Stimulated activated naive CD8-positive, alpha-beta T cell treated with anti-CD3 and anti-CD28 coated beads, Interleukin-15, amount 100 ng/mL, for 72 hours (primary cell): ENCODE measurements around the gene CBX2.
A peak's percentile ranks its signal among the peaks of the same experiment; 100 is the strongest.

Source experiments
- ATAC-seq: fragments of 150-1000 bp; cut with Tn5 transposase; 2 replicates; pipeline ENCODE4 v1.10.0; 2021; ENCODE audit warnings: mild to moderate bottlenecking, moderate library complexity
- DNase-seq, 2 donors: peaks; one replicate each; pipeline ENCODE4 v3.0.0; 2021 to 2022
- H3K27ac Mint-ChIP-seq, 2 donors: one replicate each; pipeline ENCODE4 v1.8.0; 2022; ENCODE audit warnings: mild to moderate bottlenecking in 2 of 2, mixed read lengths in 2 of 2, moderate library complexity in 2 of 2
- H3K27me3 Mint-ChIP-seq: one replicate; pipeline ENCODE4 v1.8.0; 2022; ENCODE audit warnings: mixed read lengths
- H3K4me1 Mint-ChIP-seq: one replicate; pipeline ENCODE4 v1.8.0; 2022; ENCODE audit warnings: mild to moderate bottlenecking, mixed read lengths
- H3K4me3 Mint-ChIP-seq, 2 donors: one replicate each; pipeline ENCODE4 v1.8.0; 2022; ENCODE audit warnings: mild to moderate bottlenecking in 2 of 2, mixed read lengths in 2 of 2, moderate library complexity in 1 of 2
- H3K9me3 Mint-ChIP-seq, 2 donors: one replicate each; pipeline ENCODE4 v1.8.0; 2022; ENCODE audit warnings: mixed read lengths in 2 of 2

CBX2 gene

GRCh38 chr17:79786930-79787643 lies 9.1 kb downstream of the CBX2 start:
- Mint-ChIP-seq H3K27me3 (peaks cover 81% of the 10 kb centered on the region), H3K9me3 (no peaks in the 10 kb centered on the region), H3K4me1 (peaks cover 30% of the 10 kb centered on the region), H3K27ac (no peak overlapping the region), H3K4me3 (no peak overlapping the region)
- DNase-seq = no peak
- ATAC-seq = no peak

- no peaks in the 10 kb centered on the region for H3K9me3 Mint-ChIP-seq
- DNase-seq (no peak), ATAC-seq (no peak)
- peaks cover 82% of the 10 kb centered on the region for H3K27me3 Mint-ChIP-seq
- peaks cover 28% of the 10 kb centered on the region for H3K4me1 Mint-ChIP-seq
- H3K27ac Mint-ChIP-seq = no peak overlapping the region
- H3K4me3 Mint-ChIP-seq = no peak overlapping the region
Observed at GRCh38 chr17:79788455-79788854, 10.5 kb downstream of the CBX2 start.

GRCh38 chr17:79788989-79789942 lies 11.3 kb downstream of the CBX2 start:
- Mint-ChIP-seq H3K4me1 (peaks cover 28% of the 10 kb centered on the region), H3K4me3 (peak overlapping the region in 1 of 2 donors; percentile 63), H3K27ac (no peak overlapping the region), H3K9me3 (no peaks in the 10 kb centered on the region), H3K27me3 (peaks cover 88% of the 10 kb centered on the region)
- DNase-seq (no peak), ATAC-seq (no peak)

- ATAC-seq (peak; percentile 57), DNase-seq (no peak)
- peaks cover 28% of the 10 kb centered on the region for H3K4me1 Mint-ChIP-seq
- H3K9me3 Mint-ChIP-seq = no peaks in the 10 kb centered on the region
- H3K27me3 Mint-ChIP-seq = peaks cover 86% of the 10 kb centered on the region
- peak overlapping the region; percentile 9 to 45 for H3K4me3 Mint-ChIP-seq
- H3K27ac Mint-ChIP-seq = peak overlapping the region in 1 of 2 donors; percentile 12
Observed at GRCh38 chr17:79789943-79790804, 12.2 kb downstream of the CBX2 start.

- H3K27me3 Mint-ChIP-seq = peaks cover 77% of the 10 kb centered on the region
Observed at GRCh38 chr17:79790805-79791734, 13.1 kb downstream of the CBX2 start.

GRCh38 chr17:79791735-79792161 lies 13.8 kb downstream of the CBX2 start:
- Mint-ChIP-seq H3K27me3 (peaks cover 70% of the 10 kb centered on the region), H3K9me3 (no peaks in the 10 kb centered on the region), H3K27ac (no peak overlapping the region), H3K4me3 (no peak overlapping the region), H3K4me1 (peaks cover 39% of the 10 kb centered on the region)
- ATAC-seq (no peak), DNase-seq (no peak)

More at GRCh38 chr17:79790805-79791734, 13.1 kb downstream of the CBX2 start:
- ATAC-seq (peak; percentile 31), DNase-seq (no peak)
- Mint-ChIP-seq H3K27ac (no peak overlapping the region), H3K4me1 (peaks cover 34% of the 10 kb centered on the region), H3K9me3 (no peaks in the 10 kb centered on the region), H3K4me3 (peak overlapping the region; percentile 20 to 52)

- ATAC-seq = no peak
- H3K4me1 Mint-ChIP-seq = peaks cover 39% of the 10 kb centered on the region
- peak overlapping the region in 1 of 2 donors; percentile 59 for H3K27ac Mint-ChIP-seq
- peaks cover 63% of the 10 kb centered on the region for H3K27me3 Mint-ChIP-seq
- no peaks in the 10 kb centered on the region for H3K9me3 Mint-ChIP-seq
- DNase-seq = no peak
- no peak overlapping the region for H3K4me3 Mint-ChIP-seq
Observed at GRCh38 chr17:79792341-79792871, 14.5 kb downstream of the CBX2 start.

GRCh38 chr17:79792984-79793923 lies 15.3 kb downstream of the CBX2 start:
- Mint-ChIP-seq H3K27ac (no peak overlapping the region), H3K27me3 (peaks cover 57% of the 10 kb centered on the region), H3K9me3 (no peaks in the 10 kb centered on the region), H3K4me3 (no peak overlapping the region), H3K4me1 (peaks cover 40% of the 10 kb centered on the region)
- DNase-seq (no peak), ATAC-seq (no peak)

GRCh38 chr17:79793924-79794304 lies 16.0 kb downstream of the CBX2 start:
- no peak overlapping the region for H3K27ac Mint-ChIP-seq
- no peak for DNase-seq
- no peaks in the 10 kb centered on the region for H3K9me3 Mint-ChIP-seq

GRCh38 chr17:79794659-79795511 lies 16.9 kb downstream of the CBX2 start:
- ATAC-seq (no peak), DNase-seq (no peak)
- peaks cover 56% of the 10 kb centered on the region for H3K4me1 Mint-ChIP-seq
- H3K4me3 Mint-ChIP-seq = no peak overlapping the region
- no peaks in the 10 kb centered on the region for H3K9me3 Mint-ChIP-seq
- H3K27ac Mint-ChIP-seq = no peak overlapping the region
- H3K27me3 Mint-ChIP-seq = peaks cover 57% of the 10 kb centered on the region

More at GRCh38 chr17:79793924-79794304, 16.0 kb downstream of the CBX2 start:
- peaks cover 57% of the 10 kb centered on the region for H3K27me3 Mint-ChIP-seq
- H3K4me1 Mint-ChIP-seq = peaks cover 47% of the 10 kb centered on the region
- ATAC-seq = no peak
- no peak overlapping the region for H3K4me3 Mint-ChIP-seq

- Mint-ChIP-seq H3K4me3 (peak overlapping the region; percentile 78 to 84), H3K27me3 (peaks cover 57% of the 10 kb centered on the region), H3K27ac (no peak overlapping the region), H3K4me1 (peaks cover 56% of the 10 kb centered on the region), H3K9me3 (no peaks in the 10 kb centered on the region)
- ATAC-seq (no peak), DNase-seq (no peak)
Observed at GRCh38 chr17:79795795-79796443, 18.0 kb downstream of the CBX2 start.

GRCh38 chr17:79796444-79796762 lies 18.5 kb downstream of the CBX2 start:
- H3K4me1 Mint-ChIP-seq = peaks cover 55% of the 10 kb centered on the region
- H3K4me3 Mint-ChIP-seq = peak overlapping the region; percentile 78 to 84
- H3K9me3 Mint-ChIP-seq = no peaks in the 10 kb centered on the region
- H3K27ac Mint-ChIP-seq = no peak overlapping the region
- no peak for DNase-seq
- ATAC-seq = no peak
- peaks cover 54% of the 10 kb centered on the region for H3K27me3 Mint-ChIP-seq
